K562 (cell line): ENCODE results near the gene SGMS1. TPM values are rescaled to one million over a fixed set of nuclear protein-coding genes. Genes with fewer than 3 reads are reported as not detected.

Experiments used
- ARNT ChIP-seq, 2 experiments: fragments of 450-650 bp; IDR thresholded peaks; 2 replicates each; pipeline ENCODE4 v1.6.1; 2016; ENCODE audit warnings: mild to moderate bottlenecking in 1 of 2
- BRF1 ChIP-seq: IDR thresholded peaks from 3 replicates; pipeline ENCODE4 v1.6.1; 2011; ENCODE audit warnings: borderline replicate concordance, mild to moderate bottlenecking; ENCODE audit not compliant: insufficient read length; ENCODE audit errors: extremely low read depth
- CCNT2 ChIP-seq: IDR thresholded peaks from 2 replicates; pipeline ENCODE4 v1.6.1; 2011; ENCODE audit warnings: borderline replicate concordance, low read depth, mild to moderate bottlenecking, moderate library complexity, mixed read lengths, low read length; ENCODE audit not compliant: insufficient read length; ENCODE audit errors: extremely low read depth
- ETS2 ChIP-seq: IDR thresholded peaks from 2 replicates; pipeline ENCODE4 v1.6.1; 2016; ENCODE audit warnings: borderline replicate concordance, missing genetic modification characterization, mild to moderate bottlenecking, moderate library complexity, missing compliant biosample characterization; ENCODE audit not compliant: poor library complexity, severe bottlenecking
- HNRNPL ChIP-seq: fragments of 200-400 bp; formaldehyde crosslinking; IDR thresholded peaks from 2 replicates; pipeline ENCODE4 v1.6.1; 2017; ENCODE audit warnings: low read depth, mild to moderate bottlenecking, low read length
- LARP7 ChIP-seq: fragments of 450-650 bp; IDR thresholded peaks from 2 replicates; pipeline ENCODE4 v1.6.1; 2016
- MAFK ChIP-seq: IDR thresholded peaks from 2 replicates; pipeline ENCODE4 v1.6.1; 2011; ENCODE audit warnings: low read length, improper control_type of control experiment
- MEF2A ChIP-seq: IDR thresholded peaks from 2 replicates; pipeline ENCODE4 v1.6.1; 2011; ENCODE audit warnings: low read depth, mild to moderate bottlenecking, low read length, moderate library complexity; ENCODE audit not compliant: control insufficient read depth
- PCBP1 ChIP-seq: fragments of 200-400 bp; formaldehyde crosslinking; IDR thresholded peaks from 2 replicates; pipeline ENCODE4 v1.6.1; 2018; ENCODE audit warnings: mild to moderate bottlenecking, low read depth, low read length; ENCODE audit not compliant: poor library complexity, severe bottlenecking
- POLR3A ChIP-seq: IDR thresholded peaks from 2 replicates; pipeline ENCODE4 v1.6.1; 2011; ENCODE audit warnings: borderline replicate concordance, mild to moderate bottlenecking, moderate library complexity; ENCODE audit not compliant: insufficient read length, insufficient read depth; ENCODE audit errors: extremely low read depth
- RCOR1 ChIP-seq, 2 experiments: IDR thresholded peaks; 2 replicates each; pipeline ENCODE4 v1.6.1; 2012; ENCODE audit warnings: low read depth in 2 of 2, low read length in 2 of 2, borderline replicate concordance in 1 of 2, improper control_type of control experiment in 1 of 2
- SIX5 ChIP-seq, 2 experiments: IDR thresholded peaks; 2 replicates each; pipeline ENCODE4 v1.6.1; 2011; ENCODE audit warnings: low read length in 2 of 2, borderline replicate concordance in 1 of 2, low read depth in 1 of 2, mild to moderate bottlenecking in 1 of 2, moderate library complexity in 1 of 2; ENCODE audit not compliant: insufficient read depth in 1 of 2
- SMARCB1 ChIP-seq: IDR thresholded peaks from 2 replicates; pipeline ENCODE4 v1.6.1; 2011; ENCODE audit warnings: improper control_type of control experiment, low read depth; ENCODE audit not compliant: insufficient read length
- TBL1XR1 ChIP-seq, 2 experiments: IDR thresholded peaks; 2 replicates each; pipeline ENCODE4 v1.6.1; 2012; ENCODE audit warnings: improper control_type of control experiment in 2 of 2, low read length in 2 of 2, mild to moderate bottlenecking in 1 of 2
- ZFP30 ChIP-seq: fragments of 250-450 bp; sonication (Bioruptor Pico); IDR thresholded peaks from 2 replicates; pipeline ENCODE4 v1.8.0; 2022; ENCODE audit warnings: moderate library complexity, mild to moderate bottlenecking, inconsistent platforms, borderline replicate concordance
- ZNF384 ChIP-seq: IDR thresholded peaks from 2 replicates; pipeline ENCODE4 v1.6.1; 2012; ENCODE audit warnings: low read depth, low read length, improper control_type of control experiment
- ZNF75A ChIP-seq: fragments of 450-650 bp; formaldehyde crosslinking; IDR thresholded peaks from 2 replicates; pipeline ENCODE4 v1.4.0; 2020; ENCODE audit warnings: mild to moderate bottlenecking
- polyA plus RNA-seq, 8 experiments: library from polyadenylated mRNA; depleted of rRNA in 4 of 8; stranded (reverse) in 5 of 8; unstranded in 3 of 8; fragments of >200 nt; fragmentation: Nextera tagmentation in 2 of 8; fragmentation: Illumina TruSeq in 1 of 8; extraction: Ambion mirVana in 2 of 8; extraction: Trizol in 1 of 8; gene quantifications; 2 replicates each; pipeline versions ENCODE4 v1.2.1 to v1.2.3, GENCODE V29; 2011 to 2014; ENCODE audit warnings: inconsistent platforms in 1 of 8, missing spikeins in 1 of 8
- total RNA-seq, 7 experiments: library from RNA; depleted of rRNA in 6 of 7; stranded (reverse); fragments of >200 nt in 6 of 7; fragmentation: Illumina TruSeq in 2 of 7; extraction: Trizol in 2 of 7; gene quantifications; 2 replicates each; pipeline versions ENCODE4 v1.2.1 to v1.2.3, GENCODE V29; 2011 to 2021; ENCODE audit warnings: low replicate concordance in 1 of 7
- TF ChIP-seq, protein P1 (sequence below): fragments of 450-650 bp; IDR thresholded peaks from 2 replicates; pipeline ENCODE4 v1.6.1; 2016; ENCODE audit warnings: mild to moderate bottlenecking
- TF ChIP-seq, protein P2 (sequence below): fragments of 250-450 bp; sonication (Bioruptor Pico); IDR thresholded peaks from 2 replicates; pipeline ENCODE4 v1.8.0; 2022; ENCODE audit warnings: inconsistent platforms
- TF ChIP-seq, protein P3 (sequence below): IDR thresholded peaks from 2 replicates; pipeline ENCODE4 v1.6.1; 2012; ENCODE audit warnings: low read depth, low read length, improper control_type of control experiment, borderline replicate concordance

Gene SGMS1
- total and polyA plus RNA-seq, 9 of the 15 experiments (the other 6 are each of a cell fraction or from before 2014, with no cell fraction given), result 22.6 to 232 (median 82.2) TPM

DNA sequence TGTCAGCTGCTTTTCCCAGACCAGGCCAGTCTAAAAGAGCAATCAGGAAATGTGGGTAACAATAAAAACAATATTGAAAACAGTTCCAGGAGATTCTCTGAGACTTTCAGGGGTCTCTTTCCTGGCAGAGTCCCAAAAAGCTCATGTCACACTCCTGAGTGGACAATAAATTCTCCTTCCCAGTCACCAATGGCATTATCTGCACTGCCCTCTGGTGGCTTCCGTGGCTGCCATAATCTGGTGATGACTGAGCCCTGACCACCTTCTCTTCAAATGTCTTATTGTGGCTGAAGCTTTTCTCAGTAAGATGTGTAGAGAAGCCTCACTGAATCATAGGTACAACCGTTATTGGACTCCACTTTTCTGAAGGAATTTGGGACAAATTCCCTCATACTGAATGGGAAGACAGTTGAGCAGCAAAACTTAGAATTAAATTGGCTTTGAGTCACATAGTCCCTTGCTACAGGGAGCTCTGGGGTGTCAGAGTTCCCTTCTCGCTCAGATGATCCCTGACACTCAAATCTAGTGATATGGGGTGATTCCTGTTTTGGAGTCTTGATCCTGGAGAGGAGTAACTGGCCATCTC lies 348.0 kb downstream of the SGMS1 start (continued):
- TF ChIP-seq, protein P1, sequence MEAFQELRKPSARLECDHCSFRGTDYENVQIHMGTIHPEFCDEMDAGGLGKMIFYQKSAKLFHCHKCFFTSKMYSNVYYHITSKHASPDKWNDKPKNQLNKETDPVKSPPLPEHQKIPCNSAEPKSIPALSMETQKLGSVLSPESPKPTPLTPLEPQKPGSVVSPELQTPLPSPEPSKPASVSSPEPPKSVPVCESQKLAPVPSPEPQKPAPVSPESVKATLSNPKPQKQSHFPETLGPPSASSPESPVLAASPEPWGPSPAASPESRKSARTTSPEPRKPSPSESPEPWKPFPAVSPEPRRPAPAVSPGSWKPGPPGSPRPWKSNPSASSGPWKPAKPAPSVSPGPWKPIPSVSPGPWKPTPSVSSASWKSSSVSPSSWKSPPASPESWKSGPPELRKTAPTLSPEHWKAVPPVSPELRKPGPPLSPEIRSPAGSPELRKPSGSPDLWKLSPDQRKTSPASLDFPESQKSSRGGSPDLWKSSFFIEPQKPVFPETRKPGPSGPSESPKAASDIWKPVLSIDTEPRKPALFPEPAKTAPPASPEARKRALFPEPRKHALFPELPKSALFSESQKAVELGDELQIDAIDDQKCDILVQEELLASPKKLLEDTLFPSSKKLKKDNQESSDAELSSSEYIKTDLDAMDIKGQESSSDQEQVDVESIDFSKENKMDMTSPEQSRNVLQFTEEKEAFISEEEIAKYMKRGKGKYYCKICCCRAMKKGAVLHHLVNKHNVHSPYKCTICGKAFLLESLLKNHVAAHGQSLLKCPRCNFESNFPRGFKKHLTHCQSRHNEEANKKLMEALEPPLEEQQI, result no peak
- TF ChIP-seq POLR3A (no peak), RCOR1 (IDR thresholded peaks at IDR 0.05; ENCODE audit: borderline replicate concordance in 1 of 2, low read depth in 2 of 2, low read length in 2 of 2) (peak in 1 of 2 experiments; percentile 75; a peak in 1 of 4 replicates), LARP7 (no peak), ETS2 (tag) (no peak), ZNF75A (no peak), BRF1 (no peak), ZNF384 (peak; percentile 49; the same call in 1 of the 2 replicates), ARNT (IDR thresholded peaks at IDR 0.05) (peak in 1 of 2 experiments; percentile 66; a peak in 1 of 4 replicates), MEF2A (no peak), CCNT2 (no peak), PCBP1 (no peak), SMARCB1 (peak; percentile 90), SIX5 (IDR thresholded peaks at IDR 0.05; ENCODE audit: borderline replicate concordance in 1 of 2, insufficient read depth in 1 of 2, low read depth in 1 of 2, low read length in 2 of 2) (no peak), MAFK (peak; percentile 27; the same call in 1 of the 2 replicates), HNRNPL (no peak), ZFP30 (CRISPR knock-in tag) (no peak), TBL1XR1 (IDR thresholded peaks at IDR 0.05; ENCODE audit: low read length in 2 of 2) (peak; percentile 17 to 65; a peak in 3 of 4 replicates)
- TF ChIP-seq, protein P2, sequence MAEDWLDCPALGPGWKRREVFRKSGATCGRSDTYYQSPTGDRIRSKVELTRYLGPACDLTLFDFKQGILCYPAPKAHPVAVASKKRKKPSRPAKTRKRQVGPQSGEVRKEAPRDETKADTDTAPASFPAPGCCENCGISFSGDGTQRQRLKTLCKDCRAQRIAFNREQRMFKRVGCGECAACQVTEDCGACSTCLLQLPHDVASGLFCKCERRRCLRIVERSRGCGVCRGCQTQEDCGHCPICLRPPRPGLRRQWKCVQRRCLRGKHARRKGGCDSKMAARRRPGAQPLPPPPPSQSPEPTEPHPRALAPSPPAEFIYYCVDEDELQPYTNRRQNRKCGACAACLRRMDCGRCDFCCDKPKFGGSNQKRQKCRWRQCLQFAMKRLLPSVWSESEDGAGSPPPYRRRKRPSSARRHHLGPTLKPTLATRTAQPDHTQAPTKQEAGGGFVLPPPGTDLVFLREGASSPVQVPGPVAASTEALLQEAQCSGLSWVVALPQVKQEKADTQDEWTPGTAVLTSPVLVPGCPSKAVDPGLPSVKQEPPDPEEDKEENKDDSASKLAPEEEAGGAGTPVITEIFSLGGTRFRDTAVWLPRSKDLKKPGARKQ, result no peak
- TF ChIP-seq, protein P3, sequence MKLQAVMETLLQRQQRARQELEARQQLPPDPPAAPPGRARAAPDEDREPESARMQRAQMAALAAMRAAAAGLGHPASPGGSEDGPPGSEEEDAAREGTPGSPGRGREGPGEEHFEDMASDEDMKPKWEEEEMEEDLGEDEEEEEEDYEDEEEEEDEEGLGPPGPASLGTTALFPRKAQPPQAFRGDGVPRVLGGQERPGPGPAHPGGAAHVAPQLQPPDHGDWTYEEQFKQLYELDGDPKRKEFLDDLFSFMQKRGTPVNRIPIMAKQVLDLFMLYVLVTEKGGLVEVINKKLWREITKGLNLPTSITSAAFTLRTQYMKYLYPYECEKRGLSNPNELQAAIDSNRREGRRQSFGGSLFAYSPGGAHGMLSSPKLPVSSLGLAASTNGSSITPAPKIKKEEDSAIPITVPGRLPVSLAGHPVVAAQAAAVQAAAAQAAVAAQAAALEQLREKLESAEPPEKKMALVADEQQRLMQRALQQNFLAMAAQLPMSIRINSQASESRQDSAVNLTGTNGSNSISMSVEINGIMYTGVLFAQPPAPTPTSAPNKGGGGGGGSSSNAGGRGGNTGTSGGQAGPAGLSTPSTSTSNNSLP, result peak; percentile 77; the same call in 1 of the 2 replicates
